PC-3 (cell line): ENCODE data around the gene MAPK8. TPM values are rescaled to one million over a fixed set of nuclear protein-coding genes. Genes with fewer than 3 reads are reported as not detected.
A peak's percentile ranks its signal among the peaks of the same experiment; 100 is the strongest.

Source experiments
- ATAC-seq: fragments of 200-7000 bp; cut with Tn5 transposase; 2 replicates; pipeline ENCODE4 v1.9.1; 2020; ENCODE audit warnings: mild to moderate bottlenecking, moderate library complexity
- BruUV-seq: library from RNA; stranded (reverse); fragments of 400-500 nt; replicated peaks from 2 replicates; lab custom pipeline; 2021; lab: Mats Ljungman, UMichigan
- CTCF ChIA-PET: fragments of 300-600 bp; sonication (Branson Sonifier 250); formaldehyde crosslinking; loops from one replicate; lab custom pipeline; 2022; ENCODE audit warnings: antibody characterized with exemption; lab: Charles Lee
- POLR2A ChIA-PET: fragments of 300-600 bp; sonication (Branson Sonifier 250); formaldehyde crosslinking; loops from one replicate; lab custom pipeline; 2022; ENCODE audit warnings: antibody characterized with exemption; ENCODE audit not compliant: unreplicated experiment; lab: Charles Lee
- DNase-seq: peaks from one replicate; pipeline ENCODE4 v3.0.0-alpha.2; 2015
- H2AFZ ChIP-seq: fragments of 300-600 bp; sonication (generic); 2 replicates; pipeline ENCODE4 v1.6.0; 2016; ENCODE audit warnings: antibody characterized with exemption, low read length
- H3F3A ChIP-seq: fragments of 300-600 bp; sonication (generic); one replicate; pipeline ENCODE4 v1.6.0; 2017; ENCODE audit warnings: antibody characterized with exemption, low read length, control low read depth, mild to moderate bottlenecking; ENCODE audit not compliant: unreplicated experiment
- H3K27ac ChIP-seq: fragments of 300-600 bp; sonication (generic); 2 replicates; pipeline ENCODE4 v1.5.1; 2016; ENCODE audit warnings: mild to moderate bottlenecking, low read length
- H3K27me3 ChIP-seq: fragments of 300-600 bp; sonication (generic); 2 replicates; pipeline ENCODE4 v1.6.1; 2016; ENCODE audit warnings: low read length, mixed read lengths
- H3K36me3 ChIP-seq: fragments of 300-600 bp; sonication (generic); 2 replicates; pipeline ENCODE4 v1.6.1; 2016; ENCODE audit warnings: low read depth, mixed run types, low read length, mixed read lengths
- H3K4me1 ChIP-seq: fragments of 300-600 bp; sonication (generic); 2 replicates; pipeline ENCODE4 v1.5.1; 2016; ENCODE audit warnings: low read length; ENCODE audit not compliant: insufficient read depth
- H3K4me2 ChIP-seq: fragments of 300-600 bp; sonication (generic); 2 replicates; pipeline ENCODE4 v1.6.0; 2016; ENCODE audit warnings: low read length
- H3K4me3 ChIP-seq: fragments of 300-600 bp; sonication (generic); 2 replicates; pipeline ENCODE4 v1.5.1; 2016; ENCODE audit warnings: mild to moderate bottlenecking, low read length, mixed read lengths
- H3K79me2 ChIP-seq: fragments of 300-600 bp; sonication (generic); 2 replicates; pipeline ENCODE4 v1.6.1; 2017; ENCODE audit warnings: low read length, mixed read lengths
- H3K9ac ChIP-seq: fragments of 300-600 bp; sonication (generic); 2 replicates; pipeline ENCODE4 v1.6.0; 2016; ENCODE audit warnings: mild to moderate bottlenecking, low read length
- H3K9me2 ChIP-seq: fragments of 300-600 bp; sonication (generic); replicated peaks from 2 replicates; pipeline ENCODE4 v1.6.1; 2016; ENCODE audit warnings: mixed run types, low read length, mixed read lengths
- H3K9me3 ChIP-seq: fragments of 300-600 bp; sonication (generic); 2 replicates; pipeline ENCODE4 v1.6.1; 2016; ENCODE audit warnings: low read length, mixed read lengths
- H4K20me1 ChIP-seq: fragments of 300-600 bp; sonication (generic); 2 replicates; pipeline ENCODE4 v1.6.1; 2016; ENCODE audit warnings: low read length, mixed read lengths
- CTCF ChIP-seq: fragments of 300-600 bp; sonication (generic); conservative IDR thresholded peaks from 2 replicates; pipeline ENCODE4 v1.5.1; 2017; ENCODE audit warnings: antibody characterized with exemption, low read depth, mild to moderate bottlenecking, low read length
- EZH2 ChIP-seq: fragments of 300-600 bp; sonication (generic); IDR thresholded peaks from one replicate; pipeline ENCODE4 v1.6.1; 2017; ENCODE audit warnings: antibody characterized with exemption, mild to moderate bottlenecking, low read length; ENCODE audit not compliant: unreplicated experiment
- EZH2phosphoT487 ChIP-seq: fragments of 300-600 bp; sonication (generic); IDR thresholded peaks from 2 replicates; pipeline ENCODE4 v1.6.1; 2018; ENCODE audit warnings: mild to moderate bottlenecking, antibody characterized with exemption, low read length, borderline replicate concordance
- intact Hi-C: fragments of 100-400 bp; cut with micrococcal nuclease; formaldehyde crosslinking; loops from 2 replicates; pipeline ENCODE4 v1.9.0; 2023
- total RNA-seq: library from RNA; depleted of rRNA; stranded (reverse); fragments of >200 nt; gene quantifications from 2 replicates; pipeline ENCODE4 v1.2.3, GENCODE V29; 2014

Gene MAPK8
- total RNA-seq, 1 experiment from 2014 or later: 26.6 TPM

GRCh38 chr10:48306870-48307710, 613 bp downstream of the MAPK8 start:
- POLR2A ChIA-PET: no interaction called here
- Histone ChIP-seq H3K9me2 (no peaks in the 10 kb centered on the region), H3K4me1 (peaks cover 35% of the 10 kb centered on the region), H4K20me1 (peaks cover 21% of the 10 kb centered on the region), H3K27me3 (no peaks in the 10 kb centered on the region), H3K4me2 (peak overlapping the region; percentile 98), H3K27ac (no peak overlapping the region), H3K79me2 (peaks cover 49% of the 10 kb centered on the region), H3F3A (no peaks in the 10 kb centered on the region), H3K4me3 (peak overlapping the region; percentile 95), H3K9ac (peak overlapping the region; percentile 73), H2AFZ (peak overlapping the region; percentile 75), H3K9me3 (no peaks in the 10 kb centered on the region), H3K36me3 (no peaks in the 10 kb centered on the region)
- TF ChIP-seq CTCF (no peak), EZH2phosphoT487 (no peak), EZH2 (no peak)
- DNase-seq (peak; percentile 26), ATAC-seq (peak; percentile 45)
- intact Hi-C loops: loop anchor here (5.0 kb wide), 1 partner anchor 350 kb away; no protein-coding TSS in a partner anchor
- no TSS peak for BruUV-seq
- CTCF ChIA-PET: interaction anchor here (0.6 kb wide), 1 partner anchor 138 kb away, joined by 3 read pairs; no protein-coding TSS in a partner anchor

GRCh38 chr10:48307711-48308018, 1.2 kb downstream of the MAPK8 start:
- intact Hi-C loops: loop anchor here (5.0 kb wide), 1 partner anchor 350 kb away; no protein-coding TSS in a partner anchor
- H3K36me3 ChIP-seq: no peaks in the 10 kb centered on the region
- no peak overlapping the region for H3K27ac ChIP-seq
- H3K79me2 ChIP-seq: peaks cover 54% of the 10 kb centered on the region
- peaks cover 21% of the 10 kb centered on the region for H4K20me1 ChIP-seq
- ChIA-PET POLR2A (no interaction called here), CTCF (interaction anchor here (0.6 kb wide), 1 partner anchor 138 kb away, joined by 3 read pairs; no protein-coding TSS in a partner anchor)
- DNase-seq (no peak), ATAC-seq (no peak)
- H3K4me2 ChIP-seq: peak overlapping the region; percentile 98
- H3K9me3 ChIP-seq: no peaks in the 10 kb centered on the region
- TF ChIP-seq EZH2phosphoT487 (no peak), EZH2 (no peak), CTCF (no peak)
- H3K4me1 ChIP-seq: peaks cover 38% of the 10 kb centered on the region
- H2AFZ ChIP-seq: peak overlapping the region; percentile 75; the same call in 1 of the 2 replicates
- BruUV-seq: no TSS peak
- no peaks in the 10 kb centered on the region for H3K27me3 ChIP-seq
- peak overlapping the region; percentile 73 for H3K9ac ChIP-seq
- H3K4me3 ChIP-seq: peak overlapping the region; percentile 95
- no peaks in the 10 kb centered on the region for H3K9me2 ChIP-seq
- no peaks in the 10 kb centered on the region for H3F3A ChIP-seq
